Measurements from ENCODE around the gene OPCML. TPM values are rescaled to one million over a fixed set of nuclear protein-coding genes. Genes with fewer than 3 reads are reported as not detected.

Gene OPCML
- total RNA-seq, 1 donor from 2014 or later = 1.2 TPM

DNA sequence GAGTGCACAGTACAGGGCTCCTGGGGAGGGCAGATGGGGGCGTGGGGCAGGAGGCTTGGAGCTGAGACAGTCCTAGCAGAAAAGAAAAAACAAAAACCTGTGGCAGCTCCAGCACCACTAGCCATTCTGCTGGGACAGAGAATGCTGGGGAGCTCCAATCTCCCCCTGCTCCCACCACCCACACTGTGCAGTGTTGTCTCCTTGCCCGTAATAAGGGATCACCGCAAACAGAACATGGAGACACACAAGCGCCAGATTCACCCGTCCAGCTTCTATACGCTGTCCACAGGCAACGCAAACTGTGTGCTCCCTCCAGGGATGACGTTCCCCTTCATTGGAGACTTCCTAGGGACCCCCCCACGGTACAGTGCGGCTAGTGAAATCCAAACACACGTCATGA lies 31.4 kb downstream of the OPCML start:
- Mint-ChIP-seq H3K4me3 (no peak overlapping the region), H3K27me3 (ENCODE audit: low read depth) (no peaks in the 10 kb centered on the region), H3K27ac (ENCODE audit: unreplicated experiment) (no peak overlapping the region), H3K4me1 (peaks cover 64% of the 10 kb centered on the region), H3K36me3 (ENCODE audit: low read depth) (no peaks in the 10 kb centered on the region), H3K9me3 (no peaks in the 10 kb centered on the region)
- DNase-seq (ENCODE audit: low read depth, low spot score) = no peak
- TF ChIP-seq, protein P1, sequence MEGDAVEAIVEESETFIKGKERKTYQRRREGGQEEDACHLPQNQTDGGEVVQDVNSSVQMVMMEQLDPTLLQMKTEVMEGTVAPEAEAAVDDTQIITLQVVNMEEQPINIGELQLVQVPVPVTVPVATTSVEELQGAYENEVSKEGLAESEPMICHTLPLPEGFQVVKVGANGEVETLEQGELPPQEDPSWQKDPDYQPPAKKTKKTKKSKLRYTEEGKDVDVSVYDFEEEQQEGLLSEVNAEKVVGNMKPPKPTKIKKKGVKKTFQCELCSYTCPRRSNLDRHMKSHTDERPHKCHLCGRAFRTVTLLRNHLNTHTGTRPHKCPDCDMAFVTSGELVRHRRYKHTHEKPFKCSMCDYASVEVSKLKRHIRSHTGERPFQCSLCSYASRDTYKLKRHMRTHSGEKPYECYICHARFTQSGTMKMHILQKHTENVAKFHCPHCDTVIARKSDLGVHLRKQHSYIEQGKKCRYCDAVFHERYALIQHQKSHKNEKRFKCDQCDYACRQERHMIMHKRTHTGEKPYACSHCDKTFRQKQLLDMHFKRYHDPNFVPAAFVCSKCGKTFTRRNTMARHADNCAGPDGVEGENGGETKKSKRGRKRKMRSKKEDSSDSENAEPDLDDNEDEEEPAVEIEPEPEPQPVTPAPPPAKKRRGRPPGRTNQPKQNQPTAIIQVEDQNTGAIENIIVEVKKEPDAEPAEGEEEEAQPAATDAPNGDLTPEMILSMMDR (conservative IDR thresholded peaks at IDR 0.05) = no peak

DNA sequence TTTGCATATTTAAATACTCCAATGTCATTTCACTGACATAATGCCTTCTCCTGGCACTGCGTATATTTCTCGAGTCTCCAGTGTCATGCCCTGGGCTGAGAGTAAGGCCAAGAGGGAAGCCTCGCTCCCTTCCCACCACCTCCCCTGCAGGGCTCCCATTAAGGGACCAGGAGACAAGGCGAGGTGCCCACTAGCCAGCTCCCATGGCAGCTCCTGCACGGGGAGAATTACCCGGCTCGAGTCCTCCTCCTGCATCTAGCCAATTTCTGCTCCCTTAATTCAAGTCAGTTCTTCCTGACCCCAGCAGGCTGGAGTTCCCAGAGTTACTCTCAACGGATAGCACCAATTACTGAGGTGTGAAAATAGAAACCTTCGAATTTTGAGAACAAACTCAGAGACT lies 31.9 kb downstream of the OPCML start:
- Mint-ChIP-seq H3K36me3 (ENCODE audit: low read depth) (no peaks in the 10 kb centered on the region), H3K4me3 (no peak overlapping the region), H3K27ac (ENCODE audit: unreplicated experiment) (no peak overlapping the region), H3K9me3 (no peaks in the 10 kb centered on the region), H3K4me1 (peaks cover 59% of the 10 kb centered on the region), H3K27me3 (ENCODE audit: low read depth) (no peaks in the 10 kb centered on the region)
- DNase-seq (ENCODE audit: low read depth, low spot score) = no peak
- TF ChIP-seq, protein P1 (conservative IDR thresholded peaks at IDR 0.05) = no peak

DNA sequence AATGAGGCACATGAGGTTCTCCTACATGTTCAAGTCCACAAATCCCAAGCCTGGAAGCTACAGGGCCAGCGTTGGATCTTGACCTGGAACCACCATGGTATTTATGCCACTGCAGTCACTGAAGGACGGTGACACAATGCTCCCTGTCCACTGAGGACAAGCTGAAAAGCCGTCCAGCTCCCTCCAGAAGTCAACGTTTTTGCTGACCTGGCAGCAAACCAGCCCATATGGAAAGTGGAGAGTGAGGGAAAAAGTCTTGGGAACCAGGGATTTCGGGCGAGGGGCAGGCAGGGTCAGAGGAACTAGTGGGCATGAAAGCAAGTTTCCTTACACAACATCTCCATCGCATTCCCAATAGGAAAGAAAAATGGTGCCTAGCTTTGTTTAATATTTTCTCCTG lies 33.3 kb downstream of the OPCML start:
- Mint-ChIP-seq H3K4me1 (peaks cover 44% of the 10 kb centered on the region), H3K9me3 (no peaks in the 10 kb centered on the region), H3K36me3 (ENCODE audit: low read depth) (no peaks in the 10 kb centered on the region), H3K27me3 (ENCODE audit: low read depth) (no peaks in the 10 kb centered on the region), H3K27ac (ENCODE audit: unreplicated experiment) (peak overlapping the region; percentile 68), H3K4me3 (no peak overlapping the region)
- TF ChIP-seq, protein P1 (conservative IDR thresholded peaks at IDR 0.05) = no peak
- no peak for DNase-seq (ENCODE audit: low read depth, low spot score)

DNA sequence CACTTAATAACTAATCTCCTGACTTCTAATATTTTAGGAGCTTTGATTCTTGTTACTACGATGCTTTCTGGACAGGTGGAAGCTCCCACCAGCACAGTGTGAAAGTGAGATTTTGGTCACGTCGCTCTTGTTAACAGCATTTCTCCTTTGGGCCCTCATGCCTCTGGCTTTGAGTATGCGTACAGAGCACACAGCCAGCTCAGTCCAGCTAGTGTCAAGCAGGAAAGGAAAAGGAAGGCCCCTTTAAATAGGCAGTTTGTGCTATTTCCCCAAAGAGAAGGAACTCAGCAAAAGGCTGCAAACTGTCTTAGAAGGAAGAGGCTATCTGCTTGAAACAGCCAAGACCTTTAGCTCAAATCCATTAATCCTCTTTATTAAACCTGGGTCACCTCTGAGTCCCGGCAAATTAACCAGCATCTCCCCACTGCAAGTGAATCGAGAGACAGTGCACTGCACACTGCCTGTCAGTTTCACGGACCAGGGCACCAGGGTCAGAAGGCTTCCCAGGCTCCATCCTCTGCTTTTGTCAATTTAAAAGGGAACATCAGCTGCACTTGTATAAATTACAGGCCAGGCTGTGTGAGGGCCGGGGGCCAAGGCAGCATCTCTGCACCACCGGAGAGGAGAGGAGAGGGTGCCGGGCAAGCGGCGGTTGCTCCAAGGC lies 34.7 kb downstream of the OPCML start:
- H3K9me3 Mint-ChIP-seq = no peaks in the 10 kb centered on the region
- peaks cover 33% of the 10 kb centered on the region for H3K4me1 Mint-ChIP-seq
- H3K27me3 Mint-ChIP-seq (ENCODE audit: low read depth) = no peaks in the 10 kb centered on the region
- H3K27ac Mint-ChIP-seq (ENCODE audit: unreplicated experiment) = peak overlapping the region; percentile 5
- no peak overlapping the region for H3K4me3 Mint-ChIP-seq
- TF ChIP-seq, protein P1 (conservative IDR thresholded peaks at IDR 0.05) = no peak
- no peak for DNase-seq (ENCODE audit: low read depth, low spot score)
- H3K36me3 Mint-ChIP-seq (ENCODE audit: low read depth) = no peaks in the 10 kb centered on the region

DNA sequence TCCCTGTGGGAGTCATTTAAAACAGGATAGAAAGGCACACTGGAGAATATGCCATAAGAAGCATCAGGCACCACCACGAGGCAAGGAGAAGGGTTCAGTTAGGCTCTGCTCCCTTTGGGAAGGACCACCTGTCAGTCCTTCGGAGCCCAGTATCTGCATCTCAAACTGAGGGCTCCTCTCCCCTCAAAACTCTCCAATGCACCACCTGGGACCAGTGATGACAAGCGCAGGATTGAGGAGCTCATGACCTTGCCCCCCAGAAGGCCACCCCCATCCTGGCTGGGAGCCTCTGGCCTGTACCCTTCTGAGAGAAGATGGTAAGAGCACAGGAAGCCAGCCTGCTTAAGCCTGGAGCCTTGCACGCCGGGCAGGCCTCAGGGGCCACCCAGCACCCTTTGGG lies 39.4 kb downstream of the OPCML start:
- TF ChIP-seq, protein P1 (conservative IDR thresholded peaks at IDR 0.05) = no peak
- Mint-ChIP-seq H3K27me3 (ENCODE audit: low read depth) (no peaks in the 10 kb centered on the region), H3K9me3 (no peaks in the 10 kb centered on the region), H3K4me1 (peaks cover 20% of the 10 kb centered on the region), H3K36me3 (ENCODE audit: low read depth) (no peaks in the 10 kb centered on the region), H3K27ac (ENCODE audit: unreplicated experiment) (no peak overlapping the region), H3K4me3 (no peak overlapping the region)
- no peak for DNase-seq (ENCODE audit: low read depth, low spot score)

Measured in neural crest cell (in vitro differentiated cells).